DMS153 treated with DMSO at 0.1 percent for 48 hours (cell line): ENCODE measurements around the gene PHF1.

Source experiments
- DNase-seq: peaks from one replicate; lab custom pipeline; 2025; ENCODE audit not compliant: unreplicated experiment; lab: John Stamatoyannopoulos, UW

Gene PHF1

DNA sequence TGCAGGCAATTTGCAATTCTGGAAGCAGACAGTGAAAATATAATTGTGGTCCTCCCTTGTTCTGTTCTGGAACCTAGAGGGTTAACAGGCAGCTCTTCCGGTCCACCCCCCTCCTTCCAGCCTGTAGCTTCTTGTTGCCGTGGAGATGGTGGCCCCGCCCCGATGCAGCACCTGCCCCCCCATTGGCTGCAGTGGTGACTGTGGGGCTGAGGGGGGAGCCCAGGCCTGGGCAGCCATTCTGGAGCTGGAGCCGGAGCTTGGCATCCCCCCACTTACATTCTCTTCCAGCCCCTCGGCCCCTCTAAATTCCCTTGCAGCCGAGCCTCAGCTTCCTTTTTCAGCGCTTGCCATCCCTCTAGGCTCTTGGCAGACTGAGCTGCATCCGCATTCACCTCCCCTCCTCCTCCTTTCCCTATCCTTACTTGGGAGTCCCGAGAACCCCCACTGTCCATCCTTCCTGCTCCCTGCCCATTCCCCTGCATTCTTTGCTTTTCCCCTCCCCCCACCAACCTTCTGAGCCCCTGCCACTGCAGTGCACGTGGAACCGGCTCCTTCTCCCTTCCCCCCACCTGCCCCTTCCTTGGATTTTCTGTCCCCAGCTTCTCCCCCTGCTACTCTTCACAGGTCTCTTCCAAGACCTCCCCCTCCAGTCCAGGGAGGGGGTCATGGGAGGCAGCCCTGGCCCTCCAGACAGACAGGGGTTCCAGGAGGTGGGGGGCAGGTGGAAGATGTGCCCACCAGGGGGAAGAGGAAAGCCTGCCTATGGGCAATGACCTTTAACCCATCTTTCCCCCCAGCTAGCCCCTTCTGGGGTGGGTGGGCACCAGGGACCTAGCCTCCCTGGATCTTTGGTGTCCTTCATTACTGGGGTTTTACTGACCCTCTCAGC lies 20.4 kb downstream of the PHF1 start:
- peak; percentile 34 for DNase-seq

GRCh38 chr6:33431880-33432541 lies 21.2 kb downstream of the PHF1 start:
- no peak for DNase-seq

- no peak for DNase-seq
Observed at GRCh38 chr6:33432546-33432945, 21.7 kb downstream of the PHF1 start.

- no peak for DNase-seq
Observed at GRCh38 chr6:33433001-33433543, 22.3 kb downstream of the PHF1 start.

DNA sequence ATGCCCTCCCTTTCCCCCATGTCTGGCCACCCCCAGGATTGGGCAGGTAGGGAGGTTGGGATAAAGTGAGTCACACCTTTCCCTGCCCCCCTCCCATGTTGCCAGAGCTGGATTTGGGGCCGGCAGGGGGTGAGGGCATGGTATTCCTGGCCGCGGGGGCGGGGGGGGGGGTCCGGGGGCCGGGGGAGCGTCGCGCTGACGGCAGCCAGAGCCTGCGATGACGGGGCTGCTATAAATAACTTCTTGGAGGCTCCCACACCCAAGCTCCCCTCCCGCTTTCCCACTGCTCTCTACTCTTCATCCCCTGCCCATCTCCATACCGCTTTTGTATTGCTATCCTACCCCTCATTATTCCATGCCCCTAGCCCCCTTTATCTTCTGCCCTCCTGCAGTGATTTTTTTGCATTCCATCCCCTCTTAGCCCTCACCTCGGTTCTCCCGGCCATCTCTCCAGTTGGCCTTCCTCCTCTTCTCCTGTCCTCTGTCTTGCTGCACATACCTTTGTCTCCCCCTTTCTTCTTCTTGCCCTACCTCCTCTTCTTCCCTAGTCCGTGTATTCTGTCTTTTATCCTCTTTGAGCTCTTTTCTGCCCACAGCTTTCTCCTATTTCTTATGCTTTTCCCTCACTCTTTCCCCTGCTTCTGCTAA lies 22.9 kb downstream of the PHF1 start:
- DNase-seq = no peak

DNA sequence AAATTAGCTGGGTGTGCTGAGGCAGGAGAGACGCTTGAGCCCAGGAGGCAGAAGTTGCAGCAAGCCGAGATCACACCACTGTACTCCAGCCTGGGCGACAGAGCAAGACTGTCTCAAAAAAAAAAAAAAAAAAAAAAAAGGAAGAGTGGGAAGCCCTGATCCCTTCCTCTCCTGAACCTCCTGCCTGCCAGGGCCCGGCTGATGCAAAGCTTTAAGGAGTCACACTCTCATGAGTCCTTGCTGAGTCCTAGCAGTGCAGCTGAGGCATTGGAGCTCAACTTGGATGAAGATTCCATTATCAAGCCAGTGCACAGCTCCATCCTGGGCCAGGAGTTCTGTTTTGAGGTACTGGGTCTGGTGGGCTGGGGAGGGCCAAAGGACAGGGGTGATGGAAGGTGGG lies 24.1 kb downstream of the PHF1 start:
- DNase-seq = no peak

DNA sequence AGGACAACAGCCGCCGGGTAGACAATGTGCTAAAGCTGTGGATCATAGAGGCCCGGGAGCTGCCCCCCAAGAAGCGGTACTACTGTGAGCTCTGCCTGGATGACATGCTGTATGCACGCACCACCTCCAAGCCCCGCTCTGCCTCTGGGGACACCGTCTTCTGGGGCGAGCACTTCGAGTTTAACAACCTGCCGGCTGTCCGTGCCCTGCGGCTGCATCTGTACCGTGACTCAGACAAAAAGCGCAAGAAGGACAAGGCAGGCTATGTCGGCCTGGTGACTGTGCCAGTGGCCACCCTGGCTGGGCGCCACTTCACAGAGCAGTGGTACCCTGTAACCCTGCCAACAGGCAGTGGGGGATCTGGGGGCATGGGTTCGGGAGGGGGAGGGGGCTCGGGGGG lies 26.9 kb downstream of the PHF1 start:
- DNase-seq = no peak

- DNase-seq = no peak
Observed at GRCh38 chr6:33438978-33439594, 28.3 kb downstream of the PHF1 start.

DNA sequence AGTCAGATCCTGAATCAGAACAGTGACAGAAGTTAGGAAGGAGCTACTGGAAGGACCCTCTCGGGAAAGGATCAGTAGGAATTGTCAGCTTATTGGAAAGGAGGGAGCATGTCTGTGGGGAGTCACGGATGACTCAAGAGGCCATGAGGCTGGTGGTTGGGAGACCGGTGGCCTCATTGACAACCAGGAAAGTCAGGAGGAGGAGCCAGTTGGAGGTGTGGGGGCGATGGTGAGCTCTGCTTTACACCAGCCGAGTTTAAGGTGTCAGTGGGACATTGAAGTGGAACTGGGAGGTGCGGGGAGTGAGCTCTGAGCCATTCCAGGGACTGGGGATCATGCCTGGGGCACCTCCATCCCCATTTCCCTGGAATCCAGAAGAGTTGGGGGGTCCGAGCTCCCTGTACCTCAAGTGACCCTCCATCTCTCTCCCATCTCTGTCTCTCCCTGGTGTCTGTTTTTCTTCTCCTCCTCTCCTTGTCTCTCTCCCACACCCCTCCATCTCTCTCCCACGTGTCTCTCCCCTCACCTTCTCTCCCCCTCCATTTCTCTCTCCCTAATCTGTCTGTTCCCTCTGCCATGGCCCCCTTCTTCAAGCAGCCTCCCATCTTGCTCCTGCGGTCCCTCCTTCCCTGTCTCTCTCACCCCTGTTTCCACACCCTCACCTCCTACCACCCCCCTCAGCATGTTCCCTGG lies 29.3 kb downstream of the PHF1 start:
- DNase-seq = no peak

DNA sequence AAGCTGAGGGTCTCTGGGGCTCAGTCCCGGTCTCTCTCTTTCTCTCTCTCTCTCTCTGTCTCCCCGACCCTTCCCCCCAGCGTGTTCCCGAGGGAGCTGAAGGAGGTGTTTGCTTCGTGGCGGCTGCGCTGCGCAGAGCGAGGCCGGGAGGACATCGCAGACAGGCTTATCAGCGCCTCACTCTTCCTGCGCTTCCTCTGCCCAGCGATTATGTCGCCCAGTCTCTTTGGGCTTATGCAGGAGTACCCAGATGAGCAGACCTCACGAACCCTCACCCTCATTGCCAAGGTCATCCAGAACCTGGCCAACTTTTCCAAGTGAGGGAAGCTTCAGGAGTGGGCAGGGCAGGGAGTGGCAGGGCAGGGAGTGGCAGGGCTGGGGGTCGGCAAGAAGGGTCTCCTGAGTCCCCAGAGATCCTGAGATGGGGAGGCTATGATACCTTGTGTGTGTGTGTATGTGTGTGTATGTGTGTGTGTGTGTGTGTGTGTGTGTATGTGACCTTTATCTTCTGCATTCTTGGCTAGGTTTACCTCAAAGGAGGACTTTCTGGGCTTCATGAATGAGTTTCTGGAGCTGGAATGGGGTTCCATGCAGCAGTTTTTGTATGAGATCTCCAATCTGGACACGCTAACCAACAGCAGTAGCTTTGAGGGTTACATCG lies 30.0 kb downstream of the PHF1 start:
- no peak for DNase-seq

GRCh38 chr6:33441457-33441856 lies 30.6 kb downstream of the PHF1 start:
- no peak for DNase-seq

DNA sequence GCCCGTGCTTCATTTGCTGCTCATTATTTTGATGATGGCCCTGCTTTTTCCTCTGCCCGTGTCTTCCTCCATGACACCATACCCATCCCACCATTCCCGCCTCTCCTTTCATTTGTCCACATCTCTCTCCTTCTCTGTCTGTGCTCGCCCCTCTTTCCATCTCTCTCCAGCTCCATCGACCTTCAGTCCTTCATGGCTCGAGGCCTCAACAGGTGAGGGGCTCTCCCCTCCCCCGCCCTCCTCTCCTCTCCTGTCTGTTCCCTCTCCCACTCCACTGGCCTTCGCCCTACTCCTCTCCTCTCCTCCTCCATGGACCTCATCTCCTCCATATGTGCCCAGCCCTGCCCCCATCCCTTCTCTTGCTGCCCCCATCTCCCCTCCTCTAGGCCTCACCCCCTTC lies 31.5 kb downstream of the PHF1 start:
- no peak for DNase-seq

GRCh38 chr6:33443025-33443424 lies 32.2 kb downstream of the PHF1 start:
- DNase-seq = no peak

DNA sequence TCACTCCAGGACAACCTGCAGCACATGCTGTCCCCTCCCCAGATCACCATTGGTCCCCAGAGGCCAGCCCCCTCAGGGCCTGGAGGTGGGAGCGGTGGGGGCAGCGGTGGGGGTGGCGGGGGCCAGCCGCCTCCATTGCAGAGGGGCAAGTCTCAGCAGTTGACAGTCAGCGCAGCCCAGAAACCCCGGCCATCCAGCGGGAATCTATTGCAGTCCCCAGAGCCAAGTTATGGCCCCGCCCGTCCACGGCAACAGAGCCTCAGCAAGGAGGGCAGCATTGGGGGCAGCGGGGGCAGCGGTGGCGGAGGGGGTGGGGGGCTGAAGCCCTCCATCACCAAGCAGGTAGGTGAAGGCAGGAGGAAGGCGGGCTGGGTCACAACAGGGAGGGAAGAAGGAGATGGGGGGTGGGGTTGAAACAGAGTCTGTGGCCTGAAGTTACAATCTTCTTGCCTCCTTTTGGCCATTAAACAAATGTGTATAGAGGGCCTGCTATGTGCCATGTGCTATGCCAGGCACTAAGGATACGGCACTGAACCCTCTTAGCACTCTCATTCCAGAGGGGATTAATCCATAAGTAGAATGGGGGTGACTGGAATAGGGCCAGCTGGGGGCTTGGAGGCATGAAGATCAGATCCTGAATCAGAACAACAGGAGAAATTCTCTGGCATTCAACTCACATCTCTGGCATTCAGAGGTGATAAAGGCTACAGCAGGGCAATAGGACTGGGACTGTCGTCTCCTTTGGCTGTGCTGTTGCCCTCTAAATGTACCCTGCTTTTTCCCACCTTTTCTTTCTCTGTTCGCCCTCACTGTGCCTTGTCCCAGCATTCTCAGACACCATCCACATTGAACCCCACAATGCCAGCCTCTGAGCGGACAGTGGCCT lies 33.0 kb downstream of the PHF1 start:
- DNase-seq = no peak

- no peak for DNase-seq
Observed at GRCh38 chr6:33445119-33445603, 34.3 kb downstream of the PHF1 start.

DNA sequence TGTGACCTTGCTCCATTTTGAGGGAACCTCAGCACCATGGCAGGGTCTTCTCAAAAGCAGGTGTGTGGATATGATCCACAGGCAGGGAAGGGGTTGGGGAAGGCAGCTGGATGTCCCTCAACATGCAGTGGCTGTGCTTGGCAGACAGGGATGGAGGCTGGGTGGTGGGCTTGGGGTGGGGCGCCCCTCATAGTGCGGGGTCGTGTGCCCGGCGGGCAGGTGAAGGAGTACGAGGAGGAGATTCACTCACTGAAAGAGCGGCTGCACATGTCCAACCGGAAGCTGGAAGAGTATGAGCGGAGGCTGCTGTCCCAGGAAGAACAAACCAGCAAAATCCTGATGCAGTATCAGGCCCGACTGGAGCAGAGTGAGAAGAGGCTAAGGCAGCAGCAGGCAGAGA lies 35.5 kb downstream of the PHF1 start:
- no peak for DNase-seq

GRCh38 chr6:33450434-33450833 lies 39.6 kb downstream of the PHF1 start:
- DNase-seq = no peak

- DNase-seq = no peak
Observed at GRCh38 chr6:33451606-33452005, 40.8 kb downstream of the PHF1 start.

DNA sequence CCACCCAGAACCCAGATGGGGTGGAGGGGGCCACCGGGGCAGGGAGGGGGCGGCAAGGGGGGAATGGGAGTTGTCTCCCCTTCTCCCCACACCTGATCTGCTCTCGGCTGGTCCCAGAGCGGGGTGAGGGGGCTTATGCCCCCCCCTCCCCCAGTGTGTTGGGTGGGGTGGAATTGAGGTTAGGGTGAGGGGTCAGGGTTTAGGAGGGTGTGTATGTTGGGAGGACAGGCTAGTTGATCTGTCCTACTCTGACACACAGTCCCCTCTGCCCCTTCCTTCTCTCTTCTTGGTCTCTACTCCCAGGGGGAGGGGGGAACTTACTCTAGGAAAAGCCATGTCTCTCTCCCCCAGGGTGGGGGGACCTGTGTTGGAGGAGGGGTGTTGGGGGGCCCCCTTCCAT lies 41.7 kb downstream of the PHF1 start:
- DNase-seq = no peak
